AG04449 (cell line): Measurements from ENCODE around the gene DOHH.
"Not testable (repeated sequence)": the region's sequence is repeated elsewhere in the genome, so short reads cannot be mapped to it uniquely, and the experiment has no call there.

ENCODE experiments used
- CTCF ChIA-PET: fragments of 350-600 bp; formaldehyde crosslinking; extraction: SDS; loops from one replicate; lab custom pipeline; 2021; ENCODE audit warnings: antibody characterized with exemption; lab: Yijun Ruan, JAX
- POLR2A ChIA-PET: fragments of 400-600, 350-600 bp; formaldehyde crosslinking; extraction: SDS; loops from one replicate; lab custom pipeline; 2020; ENCODE audit warnings: antibody characterized with exemption, inconsistent platforms; lab: Yijun Ruan, JAX
- DNase-seq: peaks from one replicate; pipeline ENCODE4 v3.0.0-alpha.2; 2010; ENCODE audit warnings: low read depth, low spot score
- H3K4me3 ChIP-seq: 2 replicates; pipeline ENCODE4 v1.5.1; 2011; ENCODE audit warnings: low read depth, mild to moderate bottlenecking, control low read depth, low read length
- CTCF ChIP-seq: IDR thresholded peaks from one replicate; pipeline ENCODE4 v1.5.1; 2011; ENCODE audit warnings: mild to moderate bottlenecking, moderate library complexity, low read length, control low read depth, inconsistent platforms; ENCODE audit not compliant: insufficient read depth; ENCODE audit errors: missing control alignments

The DOHH gene

GRCh38 chr19:3454656-3455392 is 45.6 kb downstream of the DOHH start:
- ChIA-PET POLR2A (no interaction called here), CTCF (interaction anchor here (0.6 to 1.2 kb wide), 4 partner anchors 13 to 492 kb away, joined by 3 to 4 read pairs (median 3); no protein-coding TSS in a partner anchor)
- no peak for TF ChIP-seq CTCF
- H3K4me3 ChIP-seq, result no peak overlapping the region
- DNase-seq, result no peak

- no peak for DNase-seq
- POLR2A ChIA-PET, result no interaction called here
- CTCF ChIA-PET, result interaction anchor here (1.0 kb wide), 1 partner anchor 12 kb away, joined by 4 read pairs; no protein-coding TSS in a partner anchor
Observed at GRCh38 chr19:3453840-3454239, 46.6 kb downstream of the DOHH start.

GRCh38 chr19:3452942-3453214 is 47.6 kb downstream of the DOHH start:
- POLR2A ChIA-PET, DNase-seq, H3K4me3 ChIP-seq, CTCF ChIA-PET: not testable (repeated sequence)

More at GRCh38 chr19:3453840-3454239, 46.6 kb downstream of the DOHH start:
- TF ChIP-seq CTCF, result no peak
- no peak overlapping the region for H3K4me3 ChIP-seq

GRCh38 chr19:3452171-3452941 is 48.1 kb downstream of the DOHH start:
- POLR2A ChIA-PET, result interaction anchor here (0.6 kb wide), 1 partner anchor 44 kb away, joined by 4 read pairs; no protein-coding TSS in a partner anchor

GRCh38 chr19:3451451-3451866 is 49.0 kb downstream of the DOHH start:
- ChIA-PET POLR2A (interaction anchor here (0.6 kb wide), 2 partner anchors 43 to 81 kb away, joined by 3 to 4 read pairs; no protein-coding TSS in a partner anchor), CTCF (interaction anchor here (0.7 to 1.4 kb wide), 2 partner anchors 21 to 48 kb away, joined by 3 to 7 read pairs; no protein-coding TSS in a partner anchor)
- DNase-seq, result no peak
- TF ChIP-seq CTCF, result no peak
- H3K4me3 ChIP-seq, result no peak overlapping the region

More at GRCh38 chr19:3452171-3452941, 48.1 kb downstream of the DOHH start:
- CTCF ChIA-PET, result no interaction called here
- TF ChIP-seq CTCF, result no peak
- DNase-seq, result no peak
- H3K4me3 ChIP-seq, result no peak overlapping the region

GRCh38 chr19:3450796-3451411 is 49.6 kb downstream of the DOHH start:
- no peak overlapping the region for H3K4me3 ChIP-seq
- no peak for TF ChIP-seq CTCF
- CTCF ChIA-PET, result interaction anchor here (1.4 kb wide), 1 partner anchor 22 kb away, joined by 7 read pairs; no protein-coding TSS in a partner anchor
- POLR2A ChIA-PET, result interaction anchor here (0.6 kb wide), 1 partner anchor 81 kb away, joined by 3 read pairs; no protein-coding TSS in a partner anchor
- peak; percentile 98 for DNase-seq
